MCF 10A (cell line): ENCODE measurements around the gene IFITM2. TPM values are rescaled to one million over a fixed set of nuclear protein-coding genes. Genes with fewer than 3 reads are reported as not detected.
A peak's percentile ranks its signal among the peaks of the same experiment; 100 is the strongest.
"Not testable (repeated sequence)": the region's sequence is repeated elsewhere in the genome, so short reads cannot be mapped to it uniquely, and the experiment has no call there.

Experiments used
- BruUV-seq: library from RNA; stranded (reverse); fragments of 400-500 nt; replicated peaks from 2 replicates; lab custom pipeline; 2021; lab: Mats Ljungman, UMichigan
- CTCF ChIA-PET: fragments of 300-600 bp; sonication (Branson Sonifier 250); formaldehyde crosslinking; extraction: SDS; loops from one replicate; lab custom pipeline; 2021; ENCODE audit warnings: antibody characterized with exemption, inconsistent platforms; lab: Yijun Ruan, JAX
- POLR2A ChIA-PET: fragments of 300-600, 350-650 bp; sonication (Branson Sonifier 250); formaldehyde crosslinking; extraction: SDS; loops from one replicate; lab custom pipeline; 2020; ENCODE audit warnings: antibody characterized with exemption, inconsistent platforms; lab: Yijun Ruan, JAX
- DNase-seq: peaks from one replicate; pipeline ENCODE4 v3.0.0-alpha.2; 2018; ENCODE audit not compliant: unreplicated experiment
- H3K27ac Mint-ChIP-seq: one replicate; pipeline ENCODE4 v1.8.0; 2022; ENCODE audit warnings: mild to moderate bottlenecking, low read depth, mixed read lengths; ENCODE audit not compliant: unreplicated experiment
- H3K27me3 Mint-ChIP-seq: one replicate; pipeline ENCODE4 v1.8.0; 2022; ENCODE audit warnings: mixed read lengths; ENCODE audit not compliant: insufficient read depth, unreplicated experiment
- H3K36me3 Mint-ChIP-seq: one replicate; pipeline ENCODE4 v1.8.0; 2022; ENCODE audit warnings: mild to moderate bottlenecking, moderate library complexity, mixed read lengths; ENCODE audit not compliant: insufficient read depth, unreplicated experiment
- H3K4me1 Mint-ChIP-seq: one replicate; pipeline ENCODE4 v1.8.0; 2022; ENCODE audit warnings: mixed read lengths; ENCODE audit not compliant: insufficient read depth, unreplicated experiment
- H3K4me3 Mint-ChIP-seq: one replicate; pipeline ENCODE4 v1.8.0; 2022; ENCODE audit warnings: mild to moderate bottlenecking, moderate library complexity, mixed read lengths; ENCODE audit not compliant: unreplicated experiment
- H3K9me3 Mint-ChIP-seq: one replicate; pipeline ENCODE4 v1.8.0; 2022; ENCODE audit warnings: mixed read lengths; ENCODE audit not compliant: unreplicated experiment
- intact Hi-C: fragments of 100-400 bp; cut with micrococcal nuclease; formaldehyde crosslinking; loops from 2 replicates; pipeline ENCODE4 v1.14.1; 2022
- total RNA-seq: library from RNA; stranded (reverse); gene quantifications from 2 replicates; pipeline ENCODE4 v1.2.3, GENCODE V29; 2022
- TF ChIP-seq, protein P1 (sequence below): fragments of 200-600 bp; IDR thresholded peaks from one replicate; pipeline ENCODE4 v1.8.0; 2022; ENCODE audit warnings: antibody characterized with exemption, mild to moderate bottlenecking; ENCODE audit not compliant: unreplicated experiment

IFITM2 gene
- total RNA-seq, 1 experiment from 2014 or later = 314 TPM

DNA sequence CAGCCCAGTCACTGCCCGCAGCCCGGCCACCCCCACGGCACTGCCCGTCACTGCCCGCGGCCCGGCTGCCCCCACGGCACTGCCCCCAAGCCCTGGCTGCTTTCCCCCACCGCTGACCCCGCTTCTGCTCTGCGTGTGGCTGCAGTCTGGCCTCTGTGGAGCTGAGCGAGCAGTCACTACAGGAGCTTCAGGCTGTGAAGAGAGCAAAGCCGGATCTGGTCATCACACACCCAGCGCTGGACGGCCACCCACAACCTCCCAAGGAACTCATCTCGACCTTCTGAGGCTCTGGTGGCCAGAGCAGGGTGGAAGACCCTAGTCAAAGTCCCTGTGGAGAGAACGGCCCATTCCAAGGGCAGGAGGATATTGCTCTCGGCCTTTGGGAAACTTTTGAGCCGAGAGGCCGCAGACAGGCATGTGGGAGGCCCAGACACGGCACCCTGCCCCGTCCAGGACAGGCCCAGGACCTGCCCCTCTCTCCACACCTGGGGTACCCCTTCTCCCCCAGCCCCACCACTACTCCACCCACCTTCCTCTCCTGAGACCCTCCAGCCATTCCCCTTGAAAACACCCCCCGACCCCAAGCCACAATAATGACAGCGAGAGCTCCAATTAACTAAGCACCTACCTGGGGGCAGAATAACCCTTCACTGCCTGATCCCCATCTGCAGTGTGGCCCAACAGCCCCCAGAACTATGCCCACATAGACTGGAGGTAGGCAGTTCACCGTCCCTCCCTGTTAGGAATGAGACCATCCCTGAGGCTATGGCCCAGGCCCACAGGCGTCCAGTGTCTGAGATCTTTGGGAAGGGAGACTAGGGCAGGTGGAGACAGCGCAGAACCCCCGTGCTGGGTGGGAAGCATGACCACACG lies 22.4 kb upstream of the IFITM2 start:
- no peak overlapping the region for H3K4me3 Mint-ChIP-seq
- DNase-seq = no peak
- peaks cover 6% of the 10 kb centered on the region for H3K4me1 Mint-ChIP-seq
- peaks cover 34% of the 10 kb centered on the region for H3K27me3 Mint-ChIP-seq
- intact Hi-C loops = no loop called here
- no peaks in the 10 kb centered on the region for H3K9me3 Mint-ChIP-seq
- ChIA-PET CTCF (interaction anchor here (1.2 kb wide), 1 partner anchor 34 kb away, joined by 3 read pairs; no protein-coding TSS in a partner anchor), POLR2A (interaction anchor here (0.6 to 1.3 kb wide), 3 partner anchors 26 to 48 kb away, joined by 3 to 4 read pairs (median 3); partner anchors contain the start of gene PSMD13)
- no peak overlapping the region for H3K27ac Mint-ChIP-seq
- TF ChIP-seq, protein P1, sequence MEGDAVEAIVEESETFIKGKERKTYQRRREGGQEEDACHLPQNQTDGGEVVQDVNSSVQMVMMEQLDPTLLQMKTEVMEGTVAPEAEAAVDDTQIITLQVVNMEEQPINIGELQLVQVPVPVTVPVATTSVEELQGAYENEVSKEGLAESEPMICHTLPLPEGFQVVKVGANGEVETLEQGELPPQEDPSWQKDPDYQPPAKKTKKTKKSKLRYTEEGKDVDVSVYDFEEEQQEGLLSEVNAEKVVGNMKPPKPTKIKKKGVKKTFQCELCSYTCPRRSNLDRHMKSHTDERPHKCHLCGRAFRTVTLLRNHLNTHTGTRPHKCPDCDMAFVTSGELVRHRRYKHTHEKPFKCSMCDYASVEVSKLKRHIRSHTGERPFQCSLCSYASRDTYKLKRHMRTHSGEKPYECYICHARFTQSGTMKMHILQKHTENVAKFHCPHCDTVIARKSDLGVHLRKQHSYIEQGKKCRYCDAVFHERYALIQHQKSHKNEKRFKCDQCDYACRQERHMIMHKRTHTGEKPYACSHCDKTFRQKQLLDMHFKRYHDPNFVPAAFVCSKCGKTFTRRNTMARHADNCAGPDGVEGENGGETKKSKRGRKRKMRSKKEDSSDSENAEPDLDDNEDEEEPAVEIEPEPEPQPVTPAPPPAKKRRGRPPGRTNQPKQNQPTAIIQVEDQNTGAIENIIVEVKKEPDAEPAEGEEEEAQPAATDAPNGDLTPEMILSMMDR = no peak
- H3K36me3 Mint-ChIP-seq = no peaks in the 10 kb centered on the region
- no TSS peak for BruUV-seq

- Mint-ChIP-seq H3K27me3 (peaks cover 34% of the 10 kb centered on the region), H3K4me3 (no peak overlapping the region), H3K27ac (no peak overlapping the region), H3K36me3 (no peaks in the 10 kb centered on the region), H3K4me1 (peaks cover 6% of the 10 kb centered on the region), H3K9me3 (no peaks in the 10 kb centered on the region)
- CTCF ChIA-PET = interaction anchor here (1.2 kb wide), 1 partner anchor 35 kb away, joined by 3 read pairs; no protein-coding TSS in a partner anchor
- intact Hi-C loops = no loop called here
- BruUV-seq = no TSS peak
- no peak for DNase-seq
- POLR2A ChIA-PET = interaction anchor here (1.3 kb wide), 2 partner anchors 49 to 77 kb away, joined by 3 to 4 read pairs; partner anchors contain the start of gene PSMD13
- TF ChIP-seq, protein P1 = no peak
These were observed 21.8 kb upstream of the IFITM2 start for GRCh38 chr11:285894-286220.

GRCh38 chr11:286977-287820 lies 20.4 kb upstream of the IFITM2 start:
- H3K27ac Mint-ChIP-seq, H3K9me3 Mint-ChIP-seq, DNase-seq, H3K4me1 Mint-ChIP-seq, BruUV-seq, H3K36me3 Mint-ChIP-seq, intact Hi-C loops: not testable (repeated sequence)
- peaks cover 24% of the 10 kb centered on the region for H3K27me3 Mint-ChIP-seq
- peak overlapping the region; percentile 35 for H3K4me3 Mint-ChIP-seq
- ChIA-PET CTCF (interaction anchor here (0.6 to 1.6 kb wide), 4 partner anchors 16 to 46 kb away, joined by 3 to 5 read pairs (median 4); no protein-coding TSS in a partner anchor), POLR2A (interaction anchor here (0.6 to 1.3 kb wide), 3 partner anchors 13 to 79 kb away, joined by 3 to 4 read pairs (median 3); no protein-coding TSS in a partner anchor)

GRCh38 chr11:287821-288477 lies 19.7 kb upstream of the IFITM2 start:
- Mint-ChIP-seq H3K36me3 (no peaks in the 10 kb centered on the region), H3K27ac (no peak overlapping the region), H3K9me3 (no peaks in the 10 kb centered on the region), H3K27me3 (peaks cover 17% of the 10 kb centered on the region), H3K4me1 (peaks cover 6% of the 10 kb centered on the region), H3K4me3 (peak overlapping the region; percentile 66)
- DNase-seq = no peak
- TF ChIP-seq, protein P1 = no peak
- intact Hi-C loops = no loop called here
- ChIA-PET POLR2A (interaction anchor here (0.6 to 1.0 kb wide), 4 partner anchors 12 to 105 kb away, joined by 3 to 4 read pairs (median 4); no protein-coding TSS in a partner anchor), CTCF (interaction anchor here (0.6 to 1.6 kb wide), 3 partner anchors 15 to 37 kb away, joined by 3 to 4 read pairs (median 3); no protein-coding TSS in a partner anchor)
- BruUV-seq = no TSS peak
